OCI-LY3 (cell line): ENCODE measurements around the gene S1PR1.

Source experiments
- EZH2phosphoT487 ChIP-seq: fragments of 200-600 bp; shearing (Covaris generic); IDR thresholded peaks from 2 replicates; pipeline ENCODE4 v1.6.1; 2018; ENCODE audit warnings: antibody characterized with exemption, mixed run types, low read depth
- TF ChIP-seq, protein P1 (sequence below): fragments of 200-600, 300-600 bp; sonication (generic); IDR thresholded peaks from 2 replicates; pipeline ENCODE4 v1.5.1; 2014; ENCODE audit warnings: antibody characterized with exemption, low read length, low read depth

DNA sequence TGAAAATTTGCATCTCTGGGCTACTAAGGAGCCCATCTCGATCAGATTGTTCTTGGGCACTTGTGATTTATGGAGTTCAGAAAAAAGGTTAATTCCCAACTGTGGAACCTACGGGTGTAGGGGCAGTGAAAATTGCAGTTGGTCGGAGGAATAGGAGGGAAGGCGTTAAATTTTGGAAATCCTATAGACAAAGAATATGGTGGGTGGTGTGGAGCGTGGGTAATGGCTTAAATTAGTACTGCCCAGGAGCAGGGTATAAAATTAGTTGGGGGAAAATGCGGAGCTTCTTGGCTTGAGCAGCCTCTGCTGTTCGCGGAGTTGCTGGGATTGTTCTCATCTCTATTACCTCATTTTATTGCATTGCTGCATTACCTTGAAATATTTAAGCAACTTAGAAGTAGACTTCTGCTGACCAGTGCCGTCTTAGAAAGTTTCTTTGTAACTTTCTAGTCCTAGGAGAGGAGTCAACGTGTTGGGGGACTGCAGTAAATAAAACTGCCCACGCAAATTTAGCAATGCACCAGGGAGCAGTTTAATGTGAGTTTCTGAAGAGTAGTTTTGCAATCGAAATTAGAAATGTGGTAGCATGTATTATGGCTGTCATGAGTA, 514 bp downstream of the S1PR1 start:
- TF ChIP-seq, protein P1, sequence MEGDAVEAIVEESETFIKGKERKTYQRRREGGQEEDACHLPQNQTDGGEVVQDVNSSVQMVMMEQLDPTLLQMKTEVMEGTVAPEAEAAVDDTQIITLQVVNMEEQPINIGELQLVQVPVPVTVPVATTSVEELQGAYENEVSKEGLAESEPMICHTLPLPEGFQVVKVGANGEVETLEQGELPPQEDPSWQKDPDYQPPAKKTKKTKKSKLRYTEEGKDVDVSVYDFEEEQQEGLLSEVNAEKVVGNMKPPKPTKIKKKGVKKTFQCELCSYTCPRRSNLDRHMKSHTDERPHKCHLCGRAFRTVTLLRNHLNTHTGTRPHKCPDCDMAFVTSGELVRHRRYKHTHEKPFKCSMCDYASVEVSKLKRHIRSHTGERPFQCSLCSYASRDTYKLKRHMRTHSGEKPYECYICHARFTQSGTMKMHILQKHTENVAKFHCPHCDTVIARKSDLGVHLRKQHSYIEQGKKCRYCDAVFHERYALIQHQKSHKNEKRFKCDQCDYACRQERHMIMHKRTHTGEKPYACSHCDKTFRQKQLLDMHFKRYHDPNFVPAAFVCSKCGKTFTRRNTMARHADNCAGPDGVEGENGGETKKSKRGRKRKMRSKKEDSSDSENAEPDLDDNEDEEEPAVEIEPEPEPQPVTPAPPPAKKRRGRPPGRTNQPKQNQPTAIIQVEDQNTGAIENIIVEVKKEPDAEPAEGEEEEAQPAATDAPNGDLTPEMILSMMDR, result no peak; the same call in 1 of the 2 replicates
- TF ChIP-seq EZH2phosphoT487, result no peak
